Measurements from ENCODE around the gene FAM78A. TPM values are rescaled to one million over a fixed set of nuclear protein-coding genes. Genes with fewer than 3 reads are reported as not detected.

The FAM78A gene
- total and polyA plus RNA-seq, 2 of the 8 experiments (the other 6 are each of a cell fraction or from before 2014, with no cell fraction given), result 3.1 TPM

- Histone ChIP-seq H3K79me1 (ENCODE audit: low read depth, low read length) (no peaks in the 10 kb centered on the region), H2BK20ac (ENCODE audit: low read length) (no peak overlapping the region), H4K20me1 (replicated peaks in 1 of 2; ENCODE audit: control insufficient read depth in 1 of 2, insufficient read depth in 2 of 2, low read length in 2 of 2) (no peaks in the 10 kb centered on the region), H3K4me3 (ENCODE audit: extremely low read depth in 1 of 4, insufficient read depth in 2 of 4, low read depth in 3 of 4, low read length in 4 of 4) (no peak overlapping the region), H3K4me2 (ENCODE audit: insufficient read depth in 1 of 2, low read depth in 2 of 2, low read length in 2 of 2) (no peak overlapping the region), H3K23ac (ENCODE audit: insufficient read length) (no peak overlapping the region), H3K56ac (replicated peaks; ENCODE audit: insufficient read length, low read depth, low read length) (no peak overlapping the region), H3K36me3 (ENCODE audit: control insufficient read depth in 2 of 4, insufficient read depth in 4 of 4, low read length in 3 of 4) (peaks cover 0 to 20% (median 9%) of the 10 kb centered on the region in 4 experiments; a peak in 5 of 8 replicates), H3K79me2 (ENCODE audit: control insufficient read depth in 1 of 2, insufficient read depth in 2 of 2, low read length in 2 of 2) (no peaks in the 10 kb centered on the region), H3K4ac (replicated peaks; ENCODE audit: insufficient read length, low read depth, low read length) (no peak overlapping the region), H3K27me3 (replicated peaks in 1 of 4; ENCODE audit: control insufficient read depth in 3 of 4, extremely low read depth in 1 of 4, insufficient read depth in 3 of 4, low read length in 3 of 4) (no peaks in the 10 kb centered on the region), H3K14ac (ENCODE audit: insufficient read length) (no peak overlapping the region), H3K23me2 (ENCODE audit: low read depth, low read length) (peaks cover 1% of the 10 kb centered on the region; the same call in 1 of the 2 replicates), H4K91ac (replicated peaks; ENCODE audit: insufficient read length, low read length) (no peak overlapping the region), H2AK5ac (ENCODE audit: low read depth, low read length) (no peak overlapping the region), H2BK120ac (replicated peaks; ENCODE audit: low read depth, low read length) (no peak overlapping the region), H3K4me1 (replicated peaks in 1 of 4; ENCODE audit: control insufficient read depth in 3 of 4, insufficient read depth in 4 of 4, low read length in 3 of 4) (peaks cover 8 to 16% (median 12%) of the 10 kb centered on the region in 4 experiments; a peak in 6 of 7 replicates), H3K27ac (ENCODE audit: low read depth, low read length) (no peak overlapping the region), H3K9ac (replicated peaks in 1 of 4; ENCODE audit: extremely low read depth in 1 of 4, low read depth in 3 of 4, low read length in 3 of 4) (no peak overlapping the region), H2BK12ac (ENCODE audit: low read depth, low read length) (no peak overlapping the region), H3K18ac (ENCODE audit: extremely low read depth, low read length) (no peak overlapping the region), H2BK15ac (ENCODE audit: low read length) (0 out of 2 replicates have a peak overlapping the region, but pooled peaks have one; percentile 36), H4K5ac (ENCODE audit: insufficient read length, low read depth, low read length) (no peak overlapping the region), H4K8ac (ENCODE audit: extremely low read depth, insufficient read depth, low read length) (no peak overlapping the region), H2AFZ (ENCODE audit: low read length) (no peak overlapping the region), H3K9me3 (ENCODE audit: insufficient read depth in 2 of 2, low read depth in 1 of 2, low read length in 1 of 2) (no peaks in the 10 kb centered on the region), H2BK5ac (ENCODE audit: low read depth, low read length) (no peak overlapping the region)
- no peak for TF ChIP-seq POU5F1 (IDR thresholded peaks at IDR 0.05; ENCODE audit: low read depth, low read length)
- POLR2A ChIA-PET (ENCODE audit: partially characterized antibody), result interaction anchor here (1.0 to 2.9 kb wide), 3 partner anchors 10 to 106 kb away, joined by 3 to 18 read pairs (median 3); no protein-coding TSS in a partner anchor
- WGBS, 2 experiments (ENCODE audit: extremely low coverage in 1 of 2, insufficient coverage in 1 of 2, insufficient read length in 1 of 2, insufficient replicate concordance in 2 of 2, low coverage in 1 of 2, low lambda C conversion rate in 2 of 2, missing lambda C conversion rate in 1 of 2), result 78% methylated on average over 9 of the region's 9 CpGs; no CpG with 5 or more reads in 1 of the 2 experiments
- CTCF ChIA-PET (ENCODE audit: partially characterized antibody), result interaction anchor here (0.9 to 5.4 kb wide), 2 partner anchors 37 to 109 kb away, joined by 3 to 36 read pairs; no protein-coding TSS in a partner anchor
- DNase-seq (ENCODE audit: low read depth in 1 of 2, low spot score in 2 of 2), result no peak
- no peak for FAIRE-seq
These were observed 49.0 kb downstream of the FAM78A start for GRCh38 chr9:131227112-131227958.

All from H1 (cell line).